Middle frontal gyrus (tissue), 1 donor: ENCODE measurements around the gene SYT1.
"Not testable (repeated sequence)": the region's sequence is repeated elsewhere in the genome, so short reads cannot be mapped to it uniquely, and the experiment has no call there.

Experiments used
- DNase-seq: peaks from one replicate; pipeline ENCODE4 v3.0.0-alpha.2; 2015; ENCODE audit warnings: low spot score; ENCODE audit errors: extremely low spot score

Gene SYT1

GRCh38 chr12:78966926-78967325 lies 102.4 kb downstream of the SYT1 start:
- DNase-seq, result no peak

GRCh38 chr12:78968226-78968625 lies 103.7 kb downstream of the SYT1 start:
- DNase-seq, result no peak

- DNase-seq, result no peak
Observed at GRCh38 chr12:78970041-78970440, 105.5 kb downstream of the SYT1 start.

GRCh38 chr12:78977304-78977867 lies 112.8 kb downstream of the SYT1 start:
- DNase-seq, result no peak

- DNase-seq, result no peak
Observed at GRCh38 chr12:78994168-78994791, 129.7 kb downstream of the SYT1 start.

- no peak for DNase-seq
Observed at GRCh38 chr12:79000501-79000900, 135.9 kb downstream of the SYT1 start.

GRCh38 chr12:79001404-79001803 lies 136.8 kb downstream of the SYT1 start:
- DNase-seq, result no peak

GRCh38 chr12:79006306-79006705 lies 141.7 kb downstream of the SYT1 start:
- DNase-seq, result no peak

- DNase-seq, result no peak
Observed at GRCh38 chr12:79008591-79008990, 144.0 kb downstream of the SYT1 start.

GRCh38 chr12:79012636-79013035 lies 148.1 kb downstream of the SYT1 start:
- no peak for DNase-seq

GRCh38 chr12:79016181-79016580 lies 151.6 kb downstream of the SYT1 start:
- no peak for DNase-seq

- no peak for DNase-seq
Observed at GRCh38 chr12:79019672-79020071, 155.1 kb downstream of the SYT1 start.

- no peak for DNase-seq
Observed at GRCh38 chr12:79020106-79020505, 155.5 kb downstream of the SYT1 start.

GRCh38 chr12:79021021-79021420 lies 156.4 kb downstream of the SYT1 start:
- DNase-seq, result no peak

- DNase-seq, result no peak
Observed at GRCh38 chr12:79023261-79023660, 158.7 kb downstream of the SYT1 start.

- no peak for DNase-seq
Observed at GRCh38 chr12:79023784-79024183, 159.2 kb downstream of the SYT1 start.

- no peak for DNase-seq
Observed at GRCh38 chr12:79033788-79034187, 169.2 kb downstream of the SYT1 start.

GRCh38 chr12:79044748-79045147 lies 180.2 kb downstream of the SYT1 start:
- not testable (repeated sequence) for DNase-seq

- not testable (repeated sequence) for DNase-seq
Observed at GRCh38 chr12:79045149-79045703, 180.7 kb downstream of the SYT1 start.

- no peak for DNase-seq
Observed at GRCh38 chr12:79046021-79046420, 181.4 kb downstream of the SYT1 start.

GRCh38 chr12:79048962-79049361 lies 184.4 kb downstream of the SYT1 start:
- no peak for DNase-seq

GRCh38 chr12:79053394-79053793 lies 188.8 kb downstream of the SYT1 start:
- no peak for DNase-seq
